Measurements from ENCODE around the gene TMEM175.

Gene TMEM175

GRCh38 chr4:947491-947971 lies 15.3 kb downstream of the TMEM175 start:
- CTCF ChIA-PET, result no interaction called here

GRCh38 chr4:948101-948935 lies 16.1 kb downstream of the TMEM175 start:
- H3K4me3 ChIP-seq (ENCODE audit: low read depth, low read length), result no peak overlapping the region
- ChIA-PET CTCF (no interaction called here), POLR2A (no interaction called here)
- DNase-seq (ENCODE audit: low read depth, low spot score), result no peak
- no peak for TF ChIP-seq CTCF (IDR thresholded peaks at IDR 0.05; ENCODE audit: insufficient read depth, low read length, missing control alignments)

More at GRCh38 chr4:947491-947971, 15.3 kb downstream of the TMEM175 start:
- no peak for DNase-seq (ENCODE audit: low read depth, low spot score)
- TF ChIP-seq CTCF (IDR thresholded peaks at IDR 0.05; ENCODE audit: insufficient read depth, low read length, missing control alignments), result no peak
- no peak overlapping the region for H3K4me3 ChIP-seq (ENCODE audit: low read depth, low read length)
- POLR2A ChIA-PET, result no interaction called here

- H3K4me3 ChIP-seq (ENCODE audit: low read depth, low read length), result no peak overlapping the region
- TF ChIP-seq CTCF (IDR thresholded peaks at IDR 0.05; ENCODE audit: insufficient read depth, low read length, missing control alignments), result no peak
- CTCF ChIA-PET, result no interaction called here
- DNase-seq (ENCODE audit: low read depth, low spot score), result no peak
- POLR2A ChIA-PET, result no interaction called here
These were observed 16.7 kb downstream of the TMEM175 start for GRCh38 chr4:948936-949300.

GRCh38 chr4:949656-950055 lies 17.4 kb downstream of the TMEM175 start:
- TF ChIP-seq CTCF (IDR thresholded peaks at IDR 0.05; ENCODE audit: insufficient read depth, low read length, missing control alignments), result no peak
- ChIA-PET CTCF (no interaction called here), POLR2A (no interaction called here)
- H3K4me3 ChIP-seq (ENCODE audit: low read depth, low read length), result no peak overlapping the region
- DNase-seq (ENCODE audit: low read depth, low spot score), result no peak

- ChIA-PET POLR2A (no interaction called here), CTCF (no interaction called here)
- no peak for TF ChIP-seq CTCF (IDR thresholded peaks at IDR 0.05; ENCODE audit: insufficient read depth, low read length, missing control alignments)
- no peak for DNase-seq (ENCODE audit: low read depth, low spot score)
- H3K4me3 ChIP-seq (ENCODE audit: low read depth, low read length), result no peak overlapping the region
These were observed 18.1 kb downstream of the TMEM175 start for GRCh38 chr4:950136-951020.

- ChIA-PET CTCF (no interaction called here), POLR2A (no interaction called here)
- DNase-seq (ENCODE audit: low read depth, low spot score), result no peak
- H3K4me3 ChIP-seq (ENCODE audit: low read depth, low read length), result no peak overlapping the region
- no peak for TF ChIP-seq CTCF (IDR thresholded peaks at IDR 0.05; ENCODE audit: insufficient read depth, low read length, missing control alignments)
These were observed 18.9 kb downstream of the TMEM175 start for GRCh38 chr4:951186-951585.
